ENCODE data around the gene FBXL22.

DNA sequence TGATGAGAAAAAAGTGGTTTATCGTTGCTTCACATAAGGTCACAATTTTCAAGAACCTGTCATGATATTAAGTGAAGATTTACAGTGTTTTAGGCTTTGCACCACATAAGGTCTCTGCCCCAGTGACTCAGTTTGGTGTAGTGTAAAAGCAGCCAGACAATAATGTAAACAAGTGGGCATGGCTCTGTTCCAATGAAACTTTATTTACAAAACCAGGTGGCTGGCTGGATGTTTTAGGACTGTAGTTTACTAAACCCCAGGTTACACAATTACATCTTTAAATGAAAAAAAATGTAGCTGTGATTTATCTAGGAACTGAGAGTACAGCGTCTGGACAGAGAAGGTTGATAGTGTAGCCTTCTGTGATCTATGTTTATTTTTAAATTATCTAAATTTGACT is 9.7 kb upstream of the FBXL22 start:
- TF ChIP-seq, protein P1, sequence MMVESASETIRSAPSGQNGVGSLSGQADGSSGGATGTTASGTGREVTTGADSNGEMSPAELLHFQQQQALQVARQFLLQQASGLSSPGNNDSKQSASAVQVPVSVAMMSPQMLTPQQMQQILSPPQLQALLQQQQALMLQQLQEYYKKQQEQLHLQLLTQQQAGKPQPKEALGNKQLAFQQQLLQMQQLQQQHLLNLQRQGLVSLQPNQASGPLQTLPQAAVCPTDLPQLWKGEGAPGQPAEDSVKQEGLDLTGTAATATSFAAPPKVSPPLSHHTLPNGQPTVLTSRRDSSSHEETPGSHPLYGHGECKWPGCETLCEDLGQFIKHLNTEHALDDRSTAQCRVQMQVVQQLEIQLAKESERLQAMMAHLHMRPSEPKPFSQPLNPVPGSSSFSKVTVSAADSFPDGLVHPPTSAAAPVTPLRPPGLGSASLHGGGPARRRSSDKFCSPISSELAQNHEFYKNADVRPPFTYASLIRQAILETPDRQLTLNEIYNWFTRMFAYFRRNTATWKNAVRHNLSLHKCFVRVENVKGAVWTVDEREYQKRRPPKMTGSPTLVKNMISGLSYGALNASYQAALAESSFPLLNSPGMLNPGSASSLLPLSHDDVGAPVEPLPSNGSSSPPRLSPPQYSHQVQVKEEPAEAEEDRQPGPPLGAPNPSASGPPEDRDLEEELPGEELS (CRISPR knock-in tag; IDR thresholded peaks at IDR 0.05), result no peak
- TF ChIP-seq USF1 (CRISPR knock-in tag; IDR thresholded peaks at IDR 0.05) (no peak), CREM (CRISPR knock-in tag; IDR thresholded peaks at IDR 0.05) (no peak), CREB1 (CRISPR knock-in tag; IDR thresholded peaks at IDR 0.05) (no peak), E2F5 (CRISPR knock-in tag; IDR thresholded peaks at IDR 0.05) (no peak), CTCF (IDR thresholded peaks at IDR 0.05) (no peak), NR2C2 (CRISPR knock-in tag; IDR thresholded peaks at IDR 0.05) (no peak)
- TF ChIP-seq, protein P2, sequence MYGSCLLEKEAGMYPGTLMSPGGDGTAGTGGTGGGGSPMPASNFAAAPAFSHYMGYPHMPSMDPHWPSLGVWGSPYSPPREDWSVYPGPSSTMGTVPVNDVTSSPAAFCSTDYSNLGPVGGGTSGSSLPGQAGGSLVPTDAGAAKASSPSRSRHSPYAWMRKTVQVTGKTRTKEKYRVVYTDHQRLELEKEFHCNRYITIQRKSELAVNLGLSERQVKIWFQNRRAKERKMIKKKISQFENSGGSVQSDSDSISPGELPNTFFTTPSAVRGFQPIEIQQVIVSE (CRISPR knock-in tag; IDR thresholded peaks at IDR 0.05; ENCODE audit: borderline replicate concordance), result no peak
- TF ChIP-seq, protein P3, sequence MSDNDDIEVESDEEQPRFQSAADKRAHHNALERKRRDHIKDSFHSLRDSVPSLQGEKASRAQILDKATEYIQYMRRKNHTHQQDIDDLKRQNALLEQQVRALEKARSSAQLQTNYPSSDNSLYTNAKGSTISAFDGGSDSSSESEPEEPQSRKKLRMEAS (CRISPR knock-in tag; IDR thresholded peaks at IDR 0.05), result no peak
- TF ChIP-seq, protein P4, sequence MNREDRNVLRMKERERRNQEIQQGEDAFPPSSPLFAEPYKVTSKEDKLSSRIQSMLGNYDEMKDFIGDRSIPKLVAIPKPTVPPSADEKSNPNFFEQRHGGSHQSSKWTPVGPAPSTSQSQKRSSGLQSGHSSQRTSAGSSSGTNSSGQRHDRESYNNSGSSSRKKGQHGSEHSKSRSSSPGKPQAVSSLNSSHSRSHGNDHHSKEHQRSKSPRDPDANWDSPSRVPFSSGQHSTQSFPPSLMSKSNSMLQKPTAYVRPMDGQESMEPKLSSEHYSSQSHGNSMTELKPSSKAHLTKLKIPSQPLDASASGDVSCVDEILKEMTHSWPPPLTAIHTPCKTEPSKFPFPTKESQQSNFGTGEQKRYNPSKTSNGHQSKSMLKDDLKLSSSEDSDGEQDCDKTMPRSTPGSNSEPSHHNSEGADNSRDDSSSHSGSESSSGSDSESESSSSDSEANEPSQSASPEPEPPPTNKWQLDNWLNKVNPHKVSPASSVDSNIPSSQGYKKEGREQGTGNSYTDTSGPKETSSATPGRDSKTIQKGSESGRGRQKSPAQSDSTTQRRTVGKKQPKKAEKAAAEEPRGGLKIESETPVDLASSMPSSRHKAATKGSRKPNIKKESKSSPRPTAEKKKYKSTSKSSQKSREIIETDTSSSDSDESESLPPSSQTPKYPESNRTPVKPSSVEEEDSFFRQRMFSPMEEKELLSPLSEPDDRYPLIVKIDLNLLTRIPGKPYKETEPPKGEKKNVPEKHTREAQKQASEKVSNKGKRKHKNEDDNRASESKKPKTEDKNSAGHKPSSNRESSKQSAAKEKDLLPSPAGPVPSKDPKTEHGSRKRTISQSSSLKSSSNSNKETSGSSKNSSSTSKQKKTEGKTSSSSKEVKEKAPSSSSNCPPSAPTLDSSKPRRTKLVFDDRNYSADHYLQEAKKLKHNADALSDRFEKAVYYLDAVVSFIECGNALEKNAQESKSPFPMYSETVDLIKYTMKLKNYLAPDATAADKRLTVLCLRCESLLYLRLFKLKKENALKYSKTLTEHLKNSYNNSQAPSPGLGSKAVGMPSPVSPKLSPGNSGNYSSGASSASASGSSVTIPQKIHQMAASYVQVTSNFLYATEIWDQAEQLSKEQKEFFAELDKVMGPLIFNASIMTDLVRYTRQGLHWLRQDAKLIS (CRISPR knock-in tag; IDR thresholded peaks at IDR 0.05; ENCODE audit: borderline replicate concordance), result no peak

Measured in WTC11 (cell line).